ENCODE data around the gene TMEM9.

GRCh38 chr1:201145132-201145531 lies 9.1 kb downstream of the TMEM9 start:
- TF ChIP-seq CTCF (IDR thresholded peaks at IDR 0.05): no peak
- TF ChIP-seq POLR2A (IDR thresholded peaks at IDR 0.05): no peak
